ENCODE results near the gene TMBIM6. TPM values are rescaled to one million over a fixed set of nuclear protein-coding genes. Genes with fewer than 3 reads are reported as not detected.

Gene TMBIM6
- total RNA-seq, 8 experiments from 2014 or later = 205 to 533 (median 229) TPM

- in situ Hi-C loops (cut with MboI; ENCODE audit: low pct_unique_long_range_greater_than_20kb in 2 of 9, low sequenced_read_pairs in 9 of 9, unreplicated experiment in 9 of 9) = no loop called here
- H3K27ac ChIP-seq = no peak overlapping the region
- H3K4me1 ChIP-seq (replicated peaks in 1 of 2) = no peaks in the 10 kb centered on the region
- 70 to 92% (median 89%) methylated on average over 1 to 3 of the region's 3 CpGs; no CpG with 5 or more reads in 6 of the 10 experiments for WGBS, 10 experiments
- peak in 1 of 8 experiments; percentile 22 for ATAC-seq (replicated peaks in 6 of 8)
- no peak overlapping the region for H3K4me3 ChIP-seq
These were observed 48.6 kb downstream of the TMBIM6 start for GRCh38 chr12:49789992-49790391.

GRCh38 chr12:49790741-49791555 lies 49.6 kb downstream of the TMBIM6 start:
- Histone ChIP-seq H3K4me1 (replicated peaks in 1 of 2) (no peaks in the 10 kb centered on the region), H3K4me3 (no peak overlapping the region), H3K27ac (no peak overlapping the region)
- 33 to 81% (median 67%) methylated on average over 1 to 6 of the region's 22 CpGs; no CpG with 5 or more reads in 1 of the 10 experiments for WGBS, 10 experiments
- ATAC-seq (replicated peaks in 6 of 8) = no peak
- in situ Hi-C loops (cut with MboI; ENCODE audit: low pct_unique_long_range_greater_than_20kb in 2 of 9, low sequenced_read_pairs in 9 of 9, unreplicated experiment in 9 of 9) = no loop called here

GRCh38 chr12:49791700-49792099 lies 50.3 kb downstream of the TMBIM6 start:
- no CpG with 5 or more reads among the region's 23 CpGs for WGBS, 10 experiments
- Histone ChIP-seq H3K27ac (no peak overlapping the region), H3K4me1 (replicated peaks in 1 of 2) (no peaks in the 10 kb centered on the region), H3K4me3 (no peak overlapping the region)
- peak in 2 of 8 experiments; percentile 14 to 18 for ATAC-seq (replicated peaks in 6 of 8)
- in situ Hi-C loops (cut with MboI; ENCODE audit: low pct_unique_long_range_greater_than_20kb in 2 of 9, low sequenced_read_pairs in 9 of 9, unreplicated experiment in 9 of 9) = no loop called here

GRCh38 chr12:49792181-49792970 lies 51.0 kb downstream of the TMBIM6 start:
- H3K27ac ChIP-seq = no peak overlapping the region
- peak in 3 of 8 experiments; percentile 2 to 5 (median 3) for ATAC-seq (replicated peaks in 6 of 8)
- in situ Hi-C loops (cut with MboI; ENCODE audit: low pct_unique_long_range_greater_than_20kb in 2 of 9, low sequenced_read_pairs in 9 of 9, unreplicated experiment in 9 of 9) = no loop called here
- no peaks in the 10 kb centered on the region for H3K4me1 ChIP-seq (replicated peaks in 1 of 2)
- WGBS, 10 experiments = 100% methylated on average over 3 of the region's 20 CpGs; no CpG with 5 or more reads in 9 of the 10 experiments
- no peak overlapping the region for H3K4me3 ChIP-seq

GRCh38 chr12:49792976-49793580 lies 51.7 kb downstream of the TMBIM6 start:
- in situ Hi-C loops (cut with MboI; ENCODE audit: low pct_unique_long_range_greater_than_20kb in 2 of 9, low sequenced_read_pairs in 9 of 9, unreplicated experiment in 9 of 9) = no loop called here
- Histone ChIP-seq H3K4me3 (no peak overlapping the region), H3K4me1 (replicated peaks in 1 of 2) (no peaks in the 10 kb centered on the region), H3K27ac (no peak overlapping the region)
- no CpG with 5 or more reads among the region's 11 CpGs for WGBS, 10 experiments
- ATAC-seq (replicated peaks in 6 of 8) = peak in 3 of 8 experiments; percentile 8 to 15 (median 14)

GRCh38 chr12:49793620-49794019 lies 52.3 kb downstream of the TMBIM6 start:
- WGBS, 10 experiments = 17 to 100% (median 97%) methylated on average over 1 to 6 of the region's 9 CpGs; no CpG with 5 or more reads in 7 of the 10 experiments
- no peak overlapping the region for H3K27ac ChIP-seq
- in situ Hi-C loops (cut with MboI; ENCODE audit: low pct_unique_long_range_greater_than_20kb in 2 of 9, low sequenced_read_pairs in 9 of 9, unreplicated experiment in 9 of 9) = no loop called here
- peak in 1 of 8 experiments; percentile 7 for ATAC-seq (replicated peaks in 6 of 8)
- H3K4me3 ChIP-seq = no peak overlapping the region
- H3K4me1 ChIP-seq (replicated peaks in 1 of 2) = no peaks in the 10 kb centered on the region

GRCh38 chr12:49794021-49794420 lies 52.7 kb downstream of the TMBIM6 start:
- 92% methylated on average over 4 of the region's 5 CpGs; no CpG with 5 or more reads in 9 of the 10 experiments for WGBS, 10 experiments
- in situ Hi-C loops (cut with MboI; ENCODE audit: low pct_unique_long_range_greater_than_20kb in 2 of 9, low sequenced_read_pairs in 9 of 9, unreplicated experiment in 9 of 9) = no loop called here
- ATAC-seq (replicated peaks in 6 of 8) = no peak
- Histone ChIP-seq H3K4me1 (replicated peaks in 1 of 2) (no peaks in the 10 kb centered on the region), H3K27ac (no peak overlapping the region), H3K4me3 (no peak overlapping the region)

GRCh38 chr12:49794811-49795653 lies 53.7 kb downstream of the TMBIM6 start:
- in situ Hi-C loops (cut with MboI; ENCODE audit: low pct_unique_long_range_greater_than_20kb in 2 of 9, low sequenced_read_pairs in 9 of 9, unreplicated experiment in 9 of 9) = no loop called here
- WGBS, 10 experiments = 80 to 95% (median 87%) methylated on average over 2 to 11 of the region's 32 CpGs; no CpG with 5 or more reads in 7 of the 10 experiments
- no peak overlapping the region for H3K4me3 ChIP-seq

GRCh38 chr12:49795654-49796105 lies 54.3 kb downstream of the TMBIM6 start:
- WGBS, 10 experiments = 88 to 100% methylated on average over 1 to 5 of the region's 12 CpGs; no CpG with 5 or more reads in 8 of the 10 experiments
- Histone ChIP-seq H3K4me1 (replicated peaks in 1 of 2) (no peaks in the 10 kb centered on the region), H3K27ac (no peak overlapping the region), H3K4me3 (no peak overlapping the region)
- peak in 1 of 8 experiments; percentile 5 for ATAC-seq (replicated peaks in 6 of 8)
- in situ Hi-C loops (cut with MboI; ENCODE audit: low pct_unique_long_range_greater_than_20kb in 2 of 9, low sequenced_read_pairs in 9 of 9, unreplicated experiment in 9 of 9) = no loop called here

More at GRCh38 chr12:49794811-49795653, 53.7 kb downstream of the TMBIM6 start:
- ATAC-seq (replicated peaks in 6 of 8) = peak in 2 of 8 experiments; percentile 7 to 18
- no peak overlapping the region for H3K27ac ChIP-seq
- no peaks in the 10 kb centered on the region for H3K4me1 ChIP-seq (replicated peaks in 1 of 2)

GRCh38 chr12:49796155-49796554 lies 54.8 kb downstream of the TMBIM6 start:
- in situ Hi-C loops (cut with MboI; ENCODE audit: low pct_unique_long_range_greater_than_20kb in 2 of 9, low sequenced_read_pairs in 9 of 9, unreplicated experiment in 9 of 9) = no loop called here
- ATAC-seq (replicated peaks in 6 of 8) = peak in 4 of 8 experiments; percentile 5 to 12 (median 8)

GRCh38 chr12:49796606-49797448 lies 55.5 kb downstream of the TMBIM6 start:
- Histone ChIP-seq H3K4me1 (replicated peaks in 1 of 2) (no peaks in the 10 kb centered on the region), H3K27ac (no peak overlapping the region), H3K4me3 (no peak overlapping the region)
- peak in 4 of 8 experiments; percentile 11 to 18 (median 17) for ATAC-seq (replicated peaks in 6 of 8)
- 90 to 100% (median 96%) methylated on average over 2 to 5 of the region's 17 CpGs; no CpG with 5 or more reads in 7 of the 10 experiments for WGBS, 10 experiments
- in situ Hi-C loops (cut with MboI; ENCODE audit: low pct_unique_long_range_greater_than_20kb in 2 of 9, low sequenced_read_pairs in 9 of 9, unreplicated experiment in 9 of 9) = no loop called here

More at GRCh38 chr12:49796155-49796554, 54.8 kb downstream of the TMBIM6 start:
- 92% methylated on average over 4 of the region's 12 CpGs; no CpG with 5 or more reads in 9 of the 10 experiments for WGBS, 10 experiments
- H3K27ac ChIP-seq = no peak overlapping the region
- no peak overlapping the region for H3K4me3 ChIP-seq
- H3K4me1 ChIP-seq (replicated peaks in 1 of 2) = no peaks in the 10 kb centered on the region

All from motor neuron (in vitro differentiated cells).